ENCODE data around the gene ATAD3B. TPM values are rescaled to one million over a fixed set of nuclear protein-coding genes. Genes with fewer than 3 reads are reported as not detected.

ATAD3B gene
- total and polyA plus RNA-seq, 2 of the 13 experiments (the other 11 are each of a cell fraction or from before 2014, with no cell fraction given) = 9.6 to 31.1 TPM

DNA sequence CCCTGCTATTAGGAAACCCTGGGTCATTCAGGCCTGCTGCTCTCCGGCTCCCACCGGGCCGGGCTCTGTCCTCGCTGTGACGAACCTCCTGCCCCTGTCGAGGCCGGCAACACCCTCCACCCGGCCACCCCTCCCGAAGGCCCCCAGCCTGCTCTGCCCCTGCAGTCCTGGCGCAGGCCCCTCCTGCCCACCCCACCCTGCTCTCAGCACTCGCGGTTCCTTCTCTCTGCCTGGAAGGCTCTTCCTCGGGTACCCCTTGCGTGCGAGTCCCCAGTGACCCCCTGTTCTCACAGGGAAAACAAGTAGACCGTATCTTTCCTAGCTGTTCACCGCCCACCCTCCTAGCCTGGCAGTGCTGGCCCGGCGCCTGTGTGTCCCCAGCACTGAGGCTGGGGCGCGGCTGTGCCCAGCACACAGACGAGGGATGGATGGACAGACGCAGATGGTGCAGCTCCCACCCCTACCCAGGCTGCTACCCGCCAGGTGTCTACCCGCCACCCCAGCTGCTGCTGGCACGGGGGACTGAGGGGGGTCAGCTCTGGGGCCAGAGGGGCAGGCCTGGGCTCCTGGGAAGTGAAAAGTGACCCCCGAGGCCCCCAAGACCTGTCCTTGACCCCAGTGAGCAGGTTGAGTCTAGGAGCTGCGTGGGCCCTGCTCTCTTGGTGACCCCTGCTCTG is 39.2 kb upstream of the ATAD3B start (continued):
- TF ChIP-seq MAZ (IDR thresholded peaks at IDR 0.05; ENCODE audit: borderline replicate concordance, low read depth, low read length) (no peak), MAZ (CRISPR knock-in tag; IDR thresholded peaks at IDR 0.05; ENCODE audit: low read depth) (0 out of 2 replicates have a peak, but pooled peaks have one; percentile 12), ISX (CRISPR knock-in tag; conservative IDR thresholded peaks at IDR 0.05) (0 out of 2 replicates have a peak, but pooled peaks have one; percentile 18), HIC2 (CRISPR knock-in tag; IDR thresholded peaks at IDR 0.05; ENCODE audit: low read depth) (no peak; the same call in 1 of the 2 replicates), TBX2 (CRISPR knock-in tag; IDR thresholded peaks at IDR 0.05; ENCODE audit: borderline replicate concordance) (peak; percentile 39; the same call in 1 of the 2 replicates), ZNF407 (CRISPR knock-in tag; IDR thresholded peaks at IDR 0.05; ENCODE audit: not compliant biosample characterization) (peak; percentile 7), GLMP (CRISPR knock-in tag; IDR thresholded peaks at IDR 0.05; ENCODE audit: borderline replicate concordance) (no peak), TBL1XR1 (IDR thresholded peaks at IDR 0.05; ENCODE audit: borderline replicate concordance, low read length, partially characterized antibody) (no peak), ZC3H4 (CRISPR knock-in tag; IDR thresholded peaks at IDR 0.05; ENCODE audit: borderline replicate concordance) (peak; percentile 96), ARID2 (CRISPR knock-in tag; IDR thresholded peaks at IDR 0.05; ENCODE audit: borderline replicate concordance) (peak; percentile 2; the same call in 1 of the 2 replicates), ZNF878 (CRISPR knock-in tag; IDR thresholded peaks at IDR 0.05) (0 out of 2 replicates have a peak, but pooled peaks have one; percentile 22), MZF1 (CRISPR knock-in tag; IDR thresholded peaks at IDR 0.05; ENCODE audit: borderline replicate concordance) (0 out of 2 replicates have a peak, but pooled peaks have one; percentile 16), GFI1 (CRISPR knock-in tag; IDR thresholded peaks at IDR 0.05; ENCODE audit: borderline replicate concordance) (no peak)
- TF ChIP-seq, protein P1, sequence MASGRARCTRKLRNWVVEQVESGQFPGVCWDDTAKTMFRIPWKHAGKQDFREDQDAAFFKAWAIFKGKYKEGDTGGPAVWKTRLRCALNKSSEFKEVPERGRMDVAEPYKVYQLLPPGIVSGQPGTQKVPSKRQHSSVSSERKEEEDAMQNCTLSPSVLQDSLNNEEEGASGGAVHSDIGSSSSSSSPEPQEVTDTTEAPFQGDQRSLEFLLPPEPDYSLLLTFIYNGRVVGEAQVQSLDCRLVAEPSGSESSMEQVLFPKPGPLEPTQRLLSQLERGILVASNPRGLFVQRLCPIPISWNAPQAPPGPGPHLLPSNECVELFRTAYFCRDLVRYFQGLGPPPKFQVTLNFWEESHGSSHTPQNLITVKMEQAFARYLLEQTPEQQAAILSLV (CRISPR knock-in tag; IDR thresholded peaks at IDR 0.05; ENCODE audit: borderline replicate concordance) = no peak; the same call in 1 of the 2 replicates
- TF ChIP-seq, protein P2, sequence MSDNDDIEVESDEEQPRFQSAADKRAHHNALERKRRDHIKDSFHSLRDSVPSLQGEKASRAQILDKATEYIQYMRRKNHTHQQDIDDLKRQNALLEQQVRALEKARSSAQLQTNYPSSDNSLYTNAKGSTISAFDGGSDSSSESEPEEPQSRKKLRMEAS (IDR thresholded peaks at IDR 0.05) = no peak
